ENCODE results near the gene UGT1A8.

DNA sequence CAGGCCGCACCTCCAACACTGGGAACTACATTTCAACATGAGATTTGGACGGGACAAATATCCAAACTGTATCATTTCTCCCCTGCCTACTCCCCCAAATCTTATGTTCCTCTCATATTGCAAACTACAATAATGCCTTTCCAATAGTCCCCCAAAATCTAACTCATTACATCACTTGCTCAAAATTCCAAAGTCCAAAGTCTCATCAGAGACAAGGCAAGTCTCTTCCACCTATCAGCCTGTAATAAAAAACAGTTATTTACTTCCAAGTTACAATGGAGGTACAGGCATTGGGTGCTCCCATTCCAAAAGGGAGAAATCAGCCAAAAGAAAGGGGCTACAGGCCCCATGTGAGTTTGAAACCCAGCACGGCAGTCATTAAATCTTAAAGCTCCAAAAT, 12.6 kb upstream of the UGT1A8 start:
- TF ChIP-seq, protein P1, sequence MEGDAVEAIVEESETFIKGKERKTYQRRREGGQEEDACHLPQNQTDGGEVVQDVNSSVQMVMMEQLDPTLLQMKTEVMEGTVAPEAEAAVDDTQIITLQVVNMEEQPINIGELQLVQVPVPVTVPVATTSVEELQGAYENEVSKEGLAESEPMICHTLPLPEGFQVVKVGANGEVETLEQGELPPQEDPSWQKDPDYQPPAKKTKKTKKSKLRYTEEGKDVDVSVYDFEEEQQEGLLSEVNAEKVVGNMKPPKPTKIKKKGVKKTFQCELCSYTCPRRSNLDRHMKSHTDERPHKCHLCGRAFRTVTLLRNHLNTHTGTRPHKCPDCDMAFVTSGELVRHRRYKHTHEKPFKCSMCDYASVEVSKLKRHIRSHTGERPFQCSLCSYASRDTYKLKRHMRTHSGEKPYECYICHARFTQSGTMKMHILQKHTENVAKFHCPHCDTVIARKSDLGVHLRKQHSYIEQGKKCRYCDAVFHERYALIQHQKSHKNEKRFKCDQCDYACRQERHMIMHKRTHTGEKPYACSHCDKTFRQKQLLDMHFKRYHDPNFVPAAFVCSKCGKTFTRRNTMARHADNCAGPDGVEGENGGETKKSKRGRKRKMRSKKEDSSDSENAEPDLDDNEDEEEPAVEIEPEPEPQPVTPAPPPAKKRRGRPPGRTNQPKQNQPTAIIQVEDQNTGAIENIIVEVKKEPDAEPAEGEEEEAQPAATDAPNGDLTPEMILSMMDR (IDR thresholded peaks at IDR 0.05; ENCODE audit: low read depth, low read length) = no peak
- TF ChIP-seq EZH2phosphoT487 (IDR thresholded peaks at IDR 0.05; ENCODE audit: low read depth) = no peak

Measured in OCI-LY3 (cell line).